PC-9 (cell line): ENCODE data around the gene IDH1. TPM values are rescaled to one million over a fixed set of nuclear protein-coding genes. Genes with fewer than 3 reads are reported as not detected.

Experiments
- BruUV-seq: library from RNA; stranded (reverse); fragments of 400-500 nt; replicated peaks from 2 replicates; lab custom pipeline; 2021; lab: Mats Ljungman, UMichigan
- CTCF ChIA-PET: fragments of 300-600 bp; sonication (Branson Sonifier 250); formaldehyde crosslinking; loops from one replicate; lab custom pipeline; 2022; ENCODE audit warnings: antibody characterized with exemption; lab: Charles Lee
- POLR2A ChIA-PET: fragments of 300-600 bp; sonication (Branson Sonifier 250); formaldehyde crosslinking; loops from one replicate; lab custom pipeline; 2022; ENCODE audit warnings: antibody characterized with exemption; ENCODE audit not compliant: unreplicated experiment; lab: Charles Lee
- DNase-seq, 2 experiments: peaks; one replicate each; pipeline versions ENCODE4 v3.0.0 to v3.0.0-alpha.2; 2015 to 2022; ENCODE audit warnings: mixed read lengths in 1 of 2
- H2AFZ ChIP-seq: fragments of 200-600 bp; sonication (generic); 2 replicates; pipeline ENCODE4 v1.8.1; 2017; ENCODE audit warnings: antibody characterized with exemption
- H3F3A ChIP-seq: fragments of 200-600 bp; sonication (generic); 2 replicates; pipeline ENCODE4 v1.8.1; 2017; ENCODE audit warnings: antibody characterized with exemption, mild to moderate bottlenecking, low read depth; ENCODE audit not compliant: insufficient read depth
- H3K27ac ChIP-seq: fragments of 200-600 bp; sonication (generic); 2 replicates; pipeline ENCODE4 v1.6.1; 2016; ENCODE audit warnings: mixed run types
- H3K27me3 ChIP-seq: fragments of 200-600 bp; sonication (generic); 2 replicates; pipeline ENCODE4 v1.6.1; 2016; ENCODE audit warnings: low read depth, mixed run types; ENCODE audit not compliant: insufficient read depth
- H3K36me3 ChIP-seq: fragments of 200-600 bp; sonication (generic); 2 replicates; pipeline ENCODE4 v1.6.1; 2016; ENCODE audit warnings: low read depth, mixed run types
- H3K4me1 ChIP-seq: fragments of 200-600 bp; sonication (generic); replicated peaks from 2 replicates; pipeline ENCODE4 v1.6.1; 2016; ENCODE audit warnings: mixed run types; ENCODE audit not compliant: insufficient read depth
- H3K4me2 ChIP-seq: fragments of 200-600 bp; sonication (generic); 2 replicates; pipeline ENCODE4 v1.6.1; 2017; ENCODE audit warnings: mixed run types
- H3K4me3 ChIP-seq: fragments of 200-600 bp; sonication (generic); 2 replicates; pipeline ENCODE4 v1.6.1; 2016; ENCODE audit warnings: mixed run types
- H3K79me2 ChIP-seq: fragments of 200-600 bp; sonication (generic); 2 replicates; pipeline ENCODE4 v1.6.1; 2017; ENCODE audit warnings: low read depth, mixed run types
- H3K9me2 ChIP-seq: fragments of 200-600 bp; sonication (generic); 2 replicates; pipeline ENCODE4 v1.8.1; 2017; ENCODE audit warnings: mild to moderate bottlenecking; ENCODE audit not compliant: insufficient read depth
- H3K9me3 ChIP-seq: fragments of 200-600 bp; sonication (generic); 2 replicates; pipeline ENCODE4 v1.8.1; 2016; ENCODE audit warnings: low read depth; ENCODE audit not compliant: insufficient read depth
- H4K20me1 ChIP-seq: fragments of 200-600 bp; sonication (generic); 2 replicates; pipeline ENCODE4 v1.8.1; 2017; ENCODE audit not compliant: insufficient read depth
- CTCF ChIP-seq: fragments of 200-600 bp; sonication (generic); conservative IDR thresholded peaks from 2 replicates; pipeline ENCODE4 v1.6.1; 2017; ENCODE audit warnings: mixed run types, antibody characterized with exemption, mild to moderate bottlenecking, moderate library complexity
- EZH2 ChIP-seq: fragments of 200-600 bp; sonication (generic); IDR thresholded peaks from 2 replicates; pipeline ENCODE4 v1.8.0; 2017; ENCODE audit warnings: antibody characterized with exemption, low read depth
- intact Hi-C: fragments of 100-400 bp; cut with micrococcal nuclease; formaldehyde crosslinking; loops from one replicate; pipeline ENCODE4 v1.10.0; 2022; ENCODE audit not compliant: unreplicated experiment
- total RNA-seq: library from RNA; stranded (reverse); gene quantifications from 2 replicates; pipeline ENCODE4 v1.2.3, GENCODE V29; 2021

Gene IDH1
- total RNA-seq, 1 experiment from 2014 or later, result 227 TPM

- Histone ChIP-seq H3K9me3 (no peaks in the 10 kb centered on the region), H3K36me3 (no peaks in the 10 kb centered on the region), H3K27me3 (no peaks in the 10 kb centered on the region), H3K4me2 (no peak overlapping the region), H3F3A (no peaks in the 10 kb centered on the region), H3K9me2 (no peaks in the 10 kb centered on the region), H3K79me2 (no peaks in the 10 kb centered on the region), H3K27ac (no peak overlapping the region), H4K20me1 (no peaks in the 10 kb centered on the region), H2AFZ (no peak overlapping the region), H3K4me3 (no peak overlapping the region), H3K4me1 (no peaks in the 10 kb centered on the region)
- TF ChIP-seq CTCF, result no peak
- no peak for TF ChIP-seq EZH2
- ChIA-PET CTCF (no interaction called here), POLR2A (no interaction called here)
- intact Hi-C loops, result no loop called here
- DNase-seq, result no peak
- BruUV-seq, result no TSS peak
Observed at GRCh38 chr2:208210688-208211451, 44.0 kb downstream of the IDH1 start.

DNA sequence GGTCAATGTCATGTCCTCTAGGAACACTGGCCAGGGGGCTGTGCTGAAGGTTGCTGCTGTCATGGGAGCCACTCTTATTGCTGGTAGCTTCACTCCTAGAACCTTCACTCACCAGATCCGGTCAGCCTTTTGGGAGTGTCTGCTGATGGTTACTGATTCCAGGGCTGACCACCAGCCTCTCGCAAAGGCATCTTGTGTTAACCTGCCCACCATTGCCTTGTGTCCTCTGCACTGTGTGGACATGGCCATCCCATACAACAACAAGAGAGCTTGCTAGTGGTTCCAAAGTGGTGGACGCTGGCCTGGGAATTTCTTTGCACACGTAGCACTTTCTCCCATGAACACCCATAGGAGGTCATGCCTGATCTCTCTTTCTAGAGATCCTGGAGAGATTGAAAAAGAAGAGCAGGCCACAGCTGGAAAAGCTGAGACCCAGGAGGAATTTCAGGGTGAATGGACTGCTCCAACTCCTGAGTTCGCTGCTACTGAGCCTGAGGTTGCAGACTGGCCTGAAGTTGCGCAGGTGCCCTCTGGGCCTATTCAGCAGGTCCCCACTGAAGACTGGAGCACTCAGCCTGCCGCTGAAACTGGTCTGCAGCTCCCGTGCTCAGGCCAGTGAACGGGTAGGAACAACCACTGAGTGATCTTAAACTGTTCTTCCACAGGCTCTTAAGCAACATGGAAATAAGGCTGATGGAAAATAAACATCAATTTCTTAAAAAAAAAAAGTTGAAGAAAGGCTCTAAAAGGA, 46.4 kb downstream of the IDH1 start:
- Histone ChIP-seq H3K9me3 (no peaks in the 10 kb centered on the region), H3K27me3 (no peaks in the 10 kb centered on the region), H3K27ac (no peak overlapping the region), H3F3A (no peaks in the 10 kb centered on the region), H3K36me3 (no peaks in the 10 kb centered on the region), H4K20me1 (no peaks in the 10 kb centered on the region), H3K4me1 (no peaks in the 10 kb centered on the region), H3K4me2 (no peak overlapping the region), H2AFZ (no peak overlapping the region), H3K9me2 (no peaks in the 10 kb centered on the region), H3K79me2 (no peaks in the 10 kb centered on the region), H3K4me3 (no peak overlapping the region)
- intact Hi-C loops, result no loop called here
- no TSS peak for BruUV-seq
- ChIA-PET CTCF (no interaction called here), POLR2A (no interaction called here)
- TF ChIP-seq CTCF (no peak), EZH2 (no peak)
- no peak for DNase-seq

GRCh38 chr2:208207769-208208168, 47.1 kb downstream of the IDH1 start:
- H3K9me2 ChIP-seq, result no peaks in the 10 kb centered on the region
- no peaks in the 10 kb centered on the region for H3K4me1 ChIP-seq
- no peaks in the 10 kb centered on the region for H3K79me2 ChIP-seq
- H3K4me3 ChIP-seq, result no peak overlapping the region
- no peaks in the 10 kb centered on the region for H3K9me3 ChIP-seq
- ChIA-PET CTCF (no interaction called here), POLR2A (no interaction called here)
- no peaks in the 10 kb centered on the region for H3K36me3 ChIP-seq
- no peak overlapping the region for H3K27ac ChIP-seq
- DNase-seq, result no peak
- no peak overlapping the region for H2AFZ ChIP-seq
- no peaks in the 10 kb centered on the region for H3K27me3 ChIP-seq
- no peaks in the 10 kb centered on the region for H3F3A ChIP-seq
- TF ChIP-seq CTCF (no peak), EZH2 (no peak)
- no peaks in the 10 kb centered on the region for H4K20me1 ChIP-seq
- H3K4me2 ChIP-seq, result no peak overlapping the region
- no TSS peak for BruUV-seq
- intact Hi-C loops, result no loop called here
